Heart right ventricle (tissue), 16 donors: ENCODE measurements around the gene SCRN2. TPM values are rescaled to one million over a fixed set of nuclear protein-coding genes. Genes with fewer than 3 reads are reported as not detected.

ENCODE experiments used
- ATAC-seq, 8 donors: fragments of 200-7000 bp; cut with Tn5 transposase; one replicate each; pipeline ENCODE4 v1.9.1; 2020; ENCODE audit warnings: mild to moderate bottlenecking in 8 of 8, moderate library complexity in 8 of 8, moderate number of reproducible peaks in 1 of 8
- DNase-seq, 2 donors: peaks; one replicate each; pipeline ENCODE4 v3.0.0-alpha.2; 2020
- H3K27ac ChIP-seq, 10 donors: fragments of 200-600 bp; sonication (generic) in 2 of 10; one replicate each; pipeline versions ENCODE4 v1.5.0 to v1.8.0; 2020 to 2022; ENCODE audit warnings: mild to moderate bottlenecking in 3 of 10
- H3K27me3 ChIP-seq, 7 donors: fragments of 200-600 bp; one replicate each; pipeline ENCODE4 v1.8.0; 2021 to 2022; ENCODE audit warnings: mild to moderate bottlenecking in 2 of 7
- H3K36me3 ChIP-seq, 9 donors: fragments of 200-600 bp; sonication (generic) in 1 of 9; one replicate each; pipeline versions ENCODE4 v1.5.0 to v1.8.0; 2020 to 2022; ENCODE audit warnings: mild to moderate bottlenecking in 2 of 9
- H3K4me1 ChIP-seq, 9 donors: fragments of 200-600 bp; sonication (generic) in 1 of 9; one replicate each; pipeline versions ENCODE4 v1.5.0 to v1.8.0; 2020 to 2022; ENCODE audit warnings: mild to moderate bottlenecking in 4 of 9
- H3K4me3 ChIP-seq, 10 donors: fragments of 200-600 bp; sonication (generic) in 2 of 10; one replicate each; pipeline versions ENCODE4 v1.5.0 to v1.8.0; 2020 to 2022; ENCODE audit warnings: mild to moderate bottlenecking in 7 of 10, moderate library complexity in 2 of 10
- H3K9me3 ChIP-seq, 11 donors: fragments of 200-600 bp in 10 of 11; sonication (generic) in 2 of 11; one replicate each; pipeline versions ENCODE4 v1.5.0 to v1.8.0; 2013 to 2022; ENCODE audit warnings: mild to moderate bottlenecking in 2 of 11, control low read depth in 1 of 11, moderate library complexity in 1 of 11
- CTCF ChIP-seq, 9 donors: fragments of 200-600 bp; sonication (generic) in 2 of 9; IDR thresholded peaks; one replicate each; pipeline versions ENCODE4 v1.5.0 to v1.8.0; 2021 to 2022; ENCODE audit warnings: antibody characterized with exemption in 9 of 9, mild to moderate bottlenecking in 5 of 9, moderate library complexity in 1 of 9
- WGBS, 2 donors: extraction: QIAGEN DNeasy Blood & Tissue Kit; methylation state at CpG; one replicate each; pipeline ENCODE4 v1.1.7; 2013; ENCODE audit warnings: inconsistent platforms in 1 of 2; 5-methylcytosine and 5-hydroxymethylcytosine counted together
- intact Hi-C, 10 donors: fragments of 100-400 bp; cut with DNase I; formaldehyde crosslinking; loops; one replicate each; pipeline versions ENCODE4 v1.11.1 to v1.14.2; 2022
- polyA plus RNA-seq, 2 donors: library from polyadenylated mRNA; stranded (reverse); fragments of 200-250 nt; gene quantifications; one replicate each; pipeline ENCODE4 v1.2.3, GENCODE V29; 2013
- total RNA-seq, 10 donors: library from RNA; stranded (reverse); fragmentation: NEBNext Ultra II Directional in 3 of 10; extraction: Animal tissue kit (Norgen Biotek cat#: 25700) in 3 of 10; gene quantifications; one replicate each; pipeline versions ENCODE4 v1.2.1 to v1.2.4, GENCODE V29; 2021 to 2023
- donor health status: Arrhythmogenic right ventricular cardiomyopathy.
- donor health status: ischemic (EF 13 %, LVEDD 7.1; RV severe dilation, severe dysfunction).
- donor health status: healthy with polysubstance abuse.
- donor health status: DM: no; HTN: yes; CAD: no.
- donor health status: DM: no; HTN: no; CAD: no.
- donor health status: ischemic (EF 25% LVEDD 6.9; RV normal size, moderate dysfunction).
- donor health status: ischemic (EF 25% LVEDD 5.7; RV mildly dilated, moderate dysfunction).
- donor health status: healthy.
- donor health status: DM: yes; HTN: yes; CAD: no.
- donor health status: Ischemic cardiomyopathy.
- donor health status: ischemic (EF 35%, LVEDD 5.7; RV mildly dilated, moderate dysfunction).
- donor health status: nonischemic (EF 11% LVEDD 7.7; RV severe dilation, severe dysfunction).
- donor health status: DM: yes; HTN: yes; CAD: no.
- donor health status: PGD.
- donor health status: ischemic (EF 29% LVEDD 5.4; RV normal size, mild dysfunction).
- donor health status: nonischemic (EF 23%, LVEDD 6.1; RV moderate dilation, normal function).

SCRN2 gene
- total and polyA plus RNA-seq, 12 donors, result 20.6 to 82.5 (median 34.5) TPM

DNA sequence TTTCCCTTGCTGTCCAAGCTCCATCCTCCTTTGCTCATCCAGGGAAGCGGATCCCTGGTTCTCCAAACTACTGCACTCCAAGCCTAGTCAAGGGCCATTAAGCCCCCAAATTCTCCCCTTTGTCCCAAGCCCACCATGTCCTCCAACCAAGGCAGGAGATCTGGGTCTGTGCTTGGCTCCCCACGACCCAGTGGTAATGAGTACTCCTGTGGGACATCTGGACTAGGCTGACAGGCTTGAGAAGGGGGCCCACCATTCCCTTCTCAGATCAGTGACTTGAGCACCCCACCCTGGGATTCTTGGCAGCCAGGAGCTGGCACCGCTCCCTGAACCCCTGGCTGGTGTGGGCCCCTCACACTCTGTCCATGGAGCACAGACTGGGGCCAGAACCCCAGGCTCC lies 36.6 kb downstream of the SCRN2 start:
- Histone ChIP-seq H3K36me3 (peaks cover 0 to 30% (median 10%) of the 10 kb centered on the region in 9 donors), H3K27me3 (no peaks in the 10 kb centered on the region), H3K9me3 (no peaks in the 10 kb centered on the region), H3K4me1 (peaks cover 0 to 14% (median 0%) of the 10 kb centered on the region in 9 donors), H3K4me3 (no peak overlapping the region), H3K27ac (no peak overlapping the region)
- TF ChIP-seq CTCF (IDR thresholded peaks at IDR 0.05), result no peak
- ATAC-seq (no peak), DNase-seq (no peak)
- WGBS, 2 donors, result 79 to 80% methylated on average over 3 of the region's 3 CpGs
- intact Hi-C loops, result loop anchor here in 6 of 10 donors (5.0 to 10.0 kb wide), 4 partner anchors 107 to 142 kb away; partner anchors contain the start of gene TBKBP1 (in 1 of the 6)

DNA sequence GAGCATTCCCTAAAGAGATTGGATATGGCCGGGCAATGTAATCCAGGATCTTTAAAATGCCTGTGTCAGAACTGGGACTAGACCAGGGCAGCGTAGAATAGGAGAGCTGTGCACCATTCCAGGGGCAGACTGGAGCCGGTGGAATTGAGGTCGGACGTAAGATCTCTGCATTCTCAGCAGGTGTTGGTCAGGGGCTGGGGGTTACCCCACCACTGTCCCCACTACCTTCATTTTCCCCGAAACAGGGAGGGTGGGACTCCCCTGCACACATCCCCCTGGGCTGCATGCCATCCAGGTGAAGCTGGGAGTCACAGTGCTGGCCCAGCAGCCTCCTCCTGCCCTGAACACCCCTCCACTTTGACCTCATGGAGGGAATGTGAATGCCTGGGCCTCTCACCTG lies 37.3 kb downstream of the SCRN2 start:
- intact Hi-C loops, result loop anchor here in 6 of 10 donors (5.0 to 10.0 kb wide), 4 partner anchors 106 to 141 kb away; partner anchors contain the start of gene TBKBP1 (in 1 of the 6)
- peaks cover 0 to 23% (median 3%) of the 10 kb centered on the region in 9 donors for H3K36me3 ChIP-seq
- no peak overlapping the region for H3K4me3 ChIP-seq
- 71 to 75% methylated on average over 6 of the region's 6 CpGs for WGBS, 2 donors
- DNase-seq (no peak), ATAC-seq (no peak)
- H3K27ac ChIP-seq, result no peak overlapping the region
- peaks cover 0 to 14% (median 0%) of the 10 kb centered on the region in 9 donors for H3K4me1 ChIP-seq
- no peaks in the 10 kb centered on the region for H3K9me3 ChIP-seq
- no peak for TF ChIP-seq CTCF (IDR thresholded peaks at IDR 0.05)
- no peaks in the 10 kb centered on the region for H3K27me3 ChIP-seq

DNA sequence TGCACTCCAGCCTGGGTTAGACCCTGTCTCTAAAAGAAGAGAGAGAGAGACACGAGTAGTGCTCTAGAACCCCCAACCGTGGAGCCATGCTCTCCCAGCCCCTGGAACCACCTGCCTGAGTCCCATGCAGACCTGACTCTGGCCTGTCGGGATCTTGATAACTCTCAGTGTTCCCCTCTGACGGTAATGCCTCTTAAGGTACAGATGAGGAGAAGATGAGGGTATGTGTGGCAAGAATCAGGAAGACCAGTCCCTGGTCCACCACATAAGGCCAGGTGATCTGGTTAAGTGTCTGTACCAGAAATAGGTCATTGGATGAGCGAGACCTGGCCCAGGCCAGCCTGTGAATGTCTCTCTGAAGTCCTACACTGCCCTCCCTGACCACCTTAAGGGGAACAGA lies 37.9 kb downstream of the SCRN2 start:
- WGBS, 2 donors, result 59 to 63% methylated on average over 5 of the region's 5 CpGs

More for the DNA sequence above, 37.9 kb downstream of the SCRN2 start:
- Histone ChIP-seq H3K27me3 (no peaks in the 10 kb centered on the region), H3K4me1 (peaks cover 0 to 14% (median 0%) of the 10 kb centered on the region in 9 donors), H3K36me3 (peaks cover 0 to 18% (median 0%) of the 10 kb centered on the region in 9 donors), H3K27ac (no peak overlapping the region), H3K9me3 (no peaks in the 10 kb centered on the region), H3K4me3 (no peak overlapping the region)
- no peak for DNase-seq
- no peak for TF ChIP-seq CTCF (IDR thresholded peaks at IDR 0.05)
- intact Hi-C loops, result loop anchor here in 6 of 10 donors (5.0 to 10.0 kb wide), 4 partner anchors 106 to 141 kb away; partner anchors contain the start of gene TBKBP1 (in 1 of the 6)
- no peak for ATAC-seq
